ENCODE measurements around the gene RBPJ.

Gene RBPJ

GRCh38 chr4:26298198-26298947 lies 22.4 kb upstream of the RBPJ start:
- H3K27ac ChIP-seq (ENCODE audit: low read depth, low read length) = no peak overlapping the region
- no peaks in the 10 kb centered on the region for H3K36me3 ChIP-seq (ENCODE audit: control insufficient read depth, insufficient read depth, low read length)
- no peaks in the 10 kb centered on the region for H3K79me2 ChIP-seq (ENCODE audit: control insufficient read depth, insufficient read depth, low read length)
- H2BK15ac ChIP-seq (replicated peaks; ENCODE audit: low read depth) = no peak overlapping the region
- WGBS (ENCODE audit: extremely low coverage, insufficient coverage, low lambda C conversion rate) = no CpG with 5 or more reads among the region's 5 CpGs
- no peak overlapping the region for H3K9ac ChIP-seq (ENCODE audit: low read length)
- no peak overlapping the region for H3K4me3 ChIP-seq (ENCODE audit: low read length)
- no peak overlapping the region for H3K4me2 ChIP-seq (ENCODE audit: low read length)
- H3K18ac ChIP-seq (ENCODE audit: low read length) = no peak overlapping the region
- no peak overlapping the region for H2AK5ac ChIP-seq (ENCODE audit: low read length)
- H3K56ac ChIP-seq (ENCODE audit: low read length) = no peak overlapping the region
- H2BK120ac ChIP-seq (ENCODE audit: low read depth, low read length) = no peak overlapping the region
- H4K8ac ChIP-seq (ENCODE audit: low read depth, low read length) = no peak overlapping the region
- no peak overlapping the region for H3K4ac ChIP-seq (ENCODE audit: low read depth, low read length)
- H3K79me1 ChIP-seq (ENCODE audit: low read length) = no peaks in the 10 kb centered on the region
- no peak overlapping the region for H3K23ac ChIP-seq (ENCODE audit: low read length)
- no peak overlapping the region for H4K5ac ChIP-seq (ENCODE audit: low read length)
- H3K4me1 ChIP-seq (ENCODE audit: control insufficient read depth, low read depth, low read length) = no peaks in the 10 kb centered on the region
- H2BK5ac ChIP-seq (ENCODE audit: low read length) = no peak overlapping the region
- peak; percentile 26 for DNase-seq
- H3K27me3 ChIP-seq (ENCODE audit: insufficient read depth, low read length, poor library complexity) = no peaks in the 10 kb centered on the region

GRCh38 chr4:26299254-26299882 lies 21.4 kb upstream of the RBPJ start:
- Histone ChIP-seq H4K5ac (ENCODE audit: low read length) (no peak overlapping the region), H3K27ac (ENCODE audit: low read depth, low read length) (no peak overlapping the region), H3K4me2 (ENCODE audit: low read length) (no peak overlapping the region), H3K4me3 (ENCODE audit: low read length) (no peak overlapping the region), H3K79me2 (ENCODE audit: control insufficient read depth, insufficient read depth, low read length) (no peaks in the 10 kb centered on the region), H3K4me1 (ENCODE audit: control insufficient read depth, low read depth, low read length) (no peaks in the 10 kb centered on the region), H3K18ac (ENCODE audit: low read length) (no peak overlapping the region), H3K4ac (ENCODE audit: low read depth, low read length) (no peak overlapping the region), H3K56ac (ENCODE audit: low read length) (no peak overlapping the region), H3K9ac (ENCODE audit: low read length) (no peak overlapping the region), H3K36me3 (ENCODE audit: control insufficient read depth, insufficient read depth, low read length) (no peaks in the 10 kb centered on the region), H3K27me3 (ENCODE audit: insufficient read depth, low read length, poor library complexity) (no peaks in the 10 kb centered on the region), H3K79me1 (ENCODE audit: low read length) (no peaks in the 10 kb centered on the region), H2AK5ac (ENCODE audit: low read length) (no peak overlapping the region), H3K23ac (ENCODE audit: low read length) (no peak overlapping the region), H2BK120ac (ENCODE audit: low read depth, low read length) (no peak overlapping the region), H4K8ac (ENCODE audit: low read depth, low read length) (no peak overlapping the region), H2BK5ac (ENCODE audit: low read length) (no peak overlapping the region), H2BK15ac (replicated peaks; ENCODE audit: low read depth) (no peak overlapping the region)
- no CpG with 5 or more reads among the region's 9 CpGs for WGBS (ENCODE audit: extremely low coverage, insufficient coverage, low lambda C conversion rate)
- no peak for DNase-seq

GRCh38 chr4:26300314-26301307 lies 20.2 kb upstream of the RBPJ start:
- no peaks in the 10 kb centered on the region for H3K36me3 ChIP-seq (ENCODE audit: control insufficient read depth, insufficient read depth, low read length)
- no peak overlapping the region for H2BK120ac ChIP-seq (ENCODE audit: low read depth, low read length)
- H4K5ac ChIP-seq (ENCODE audit: low read length) = no peak overlapping the region
- no peak overlapping the region for H3K18ac ChIP-seq (ENCODE audit: low read length)
- H2AK5ac ChIP-seq (ENCODE audit: low read length) = no peak overlapping the region
- no peaks in the 10 kb centered on the region for H3K27me3 ChIP-seq (ENCODE audit: insufficient read depth, low read length, poor library complexity)
- no peak overlapping the region for H2BK5ac ChIP-seq (ENCODE audit: low read length)
- H3K4me3 ChIP-seq (ENCODE audit: low read length) = no peak overlapping the region
- no peak overlapping the region for H3K9ac ChIP-seq (ENCODE audit: low read length)
- peak overlapping the region; percentile 5 for H4K8ac ChIP-seq (ENCODE audit: low read depth, low read length)
- H3K4me1 ChIP-seq (ENCODE audit: control insufficient read depth, low read depth, low read length) = no peaks in the 10 kb centered on the region
- no peak overlapping the region for H3K56ac ChIP-seq (ENCODE audit: low read length)
- no peaks in the 10 kb centered on the region for H3K79me1 ChIP-seq (ENCODE audit: low read length)
- DNase-seq = no peak
- H3K79me2 ChIP-seq (ENCODE audit: control insufficient read depth, insufficient read depth, low read length) = no peaks in the 10 kb centered on the region
- H3K4ac ChIP-seq (ENCODE audit: low read depth, low read length) = no peak overlapping the region
- H3K4me2 ChIP-seq (ENCODE audit: low read length) = no peak overlapping the region
- WGBS (ENCODE audit: extremely low coverage, insufficient coverage, low lambda C conversion rate) = no CpG with 5 or more reads among the region's 8 CpGs
- no peak overlapping the region for H3K23ac ChIP-seq (ENCODE audit: low read length)
- no peak overlapping the region for H2BK15ac ChIP-seq (replicated peaks; ENCODE audit: low read depth)
- no peak overlapping the region for H3K27ac ChIP-seq (ENCODE audit: low read depth, low read length)

DNA sequence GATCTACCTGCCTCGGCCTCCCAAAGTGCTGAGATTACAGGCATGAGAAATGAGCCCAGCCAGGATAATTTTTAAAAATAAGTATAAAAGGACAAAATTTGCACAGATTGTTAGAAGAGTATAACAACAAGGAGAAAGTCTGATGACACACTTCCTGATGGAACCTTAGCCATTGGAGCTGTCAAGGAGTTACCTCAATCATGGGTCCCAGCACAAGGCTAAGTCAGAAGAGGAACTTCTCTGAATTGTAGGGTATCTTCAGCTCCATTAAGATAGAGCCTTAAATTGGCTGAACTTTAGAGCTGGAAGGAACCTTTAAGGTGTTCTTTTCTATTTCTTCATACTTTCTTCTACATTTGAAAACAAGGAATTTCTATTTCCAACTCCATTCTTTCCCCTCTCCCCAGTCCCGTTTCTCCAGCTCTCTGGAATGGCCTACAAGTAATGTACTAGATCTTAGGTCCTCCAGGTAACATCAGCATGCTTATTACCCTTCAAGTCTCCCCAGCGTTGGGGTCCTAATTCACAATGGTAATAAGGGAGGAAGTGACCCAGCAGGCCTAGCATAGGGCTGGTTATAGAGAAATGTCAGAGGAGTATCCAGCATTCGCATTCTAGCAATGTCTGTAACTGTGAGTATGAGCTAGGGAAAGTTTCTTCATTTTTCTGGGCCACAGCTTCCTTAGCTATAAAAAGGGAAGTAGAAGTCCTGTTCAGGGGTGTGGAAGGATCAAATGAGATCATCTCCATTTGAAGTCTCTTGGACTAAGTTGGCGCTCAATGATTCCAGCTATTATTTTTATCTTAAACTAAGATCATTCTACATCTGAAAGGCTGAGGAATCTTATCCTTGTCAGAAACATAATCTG lies 18.5 kb upstream of the RBPJ start:
- no peak overlapping the region for H3K9ac ChIP-seq (ENCODE audit: low read length)
- no peak overlapping the region for H3K4me2 ChIP-seq (ENCODE audit: low read length)
- no peaks in the 10 kb centered on the region for H3K79me1 ChIP-seq (ENCODE audit: low read length)
- H3K79me2 ChIP-seq (ENCODE audit: control insufficient read depth, insufficient read depth, low read length) = no peaks in the 10 kb centered on the region
- H3K18ac ChIP-seq (ENCODE audit: low read length) = no peak overlapping the region
- DNase-seq = no peak
- H2BK5ac ChIP-seq (ENCODE audit: low read length) = no peak overlapping the region
- H2AK5ac ChIP-seq (ENCODE audit: low read length) = no peak overlapping the region
- H3K56ac ChIP-seq (ENCODE audit: low read length) = no peak overlapping the region
- no peak overlapping the region for H3K27ac ChIP-seq (ENCODE audit: low read depth, low read length)
- H2BK120ac ChIP-seq (ENCODE audit: low read depth, low read length) = no peak overlapping the region
- no peaks in the 10 kb centered on the region for H3K36me3 ChIP-seq (ENCODE audit: control insufficient read depth, insufficient read depth, low read length)
- no CpG with 5 or more reads among the region's 5 CpGs for WGBS (ENCODE audit: extremely low coverage, insufficient coverage, low lambda C conversion rate)
- H4K8ac ChIP-seq (ENCODE audit: low read depth, low read length) = no peak overlapping the region
- no peak overlapping the region for H2BK15ac ChIP-seq (replicated peaks; ENCODE audit: low read depth)
- H3K4ac ChIP-seq (ENCODE audit: low read depth, low read length) = no peak overlapping the region
- H4K5ac ChIP-seq (ENCODE audit: low read length) = no peak overlapping the region
- no peaks in the 10 kb centered on the region for H3K4me1 ChIP-seq (ENCODE audit: control insufficient read depth, low read depth, low read length)
- H3K23ac ChIP-seq (ENCODE audit: low read length) = no peak overlapping the region
- no peak overlapping the region for H3K4me3 ChIP-seq (ENCODE audit: low read length)
- H3K27me3 ChIP-seq (ENCODE audit: insufficient read depth, low read length, poor library complexity) = no peaks in the 10 kb centered on the region

DNA sequence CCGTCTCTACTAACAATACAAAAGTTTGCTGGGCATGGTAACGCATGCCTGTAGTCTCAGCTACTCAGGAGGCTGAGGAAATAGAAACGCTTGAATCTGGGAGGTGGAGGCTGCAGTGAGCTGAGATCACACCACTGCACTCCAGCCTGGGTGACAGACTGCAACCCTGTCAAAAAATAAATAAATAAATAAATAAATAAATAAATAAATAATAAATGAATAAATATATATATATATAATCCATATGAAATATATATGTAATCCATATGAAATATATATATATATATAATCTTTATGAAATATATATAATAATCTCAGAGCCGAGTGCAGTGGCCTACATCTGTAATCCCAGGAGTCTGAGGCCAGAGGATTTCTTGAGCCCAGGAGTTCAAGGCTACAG lies 17.8 kb upstream of the RBPJ start:
- no CpG with 5 or more reads among the region's 4 CpGs for WGBS (ENCODE audit: extremely low coverage, insufficient coverage, low lambda C conversion rate)
- no peak overlapping the region for H3K4me3 ChIP-seq (ENCODE audit: low read length)
- no peak for DNase-seq

More for the DNA sequence above, 17.8 kb upstream of the RBPJ start:
- no peak overlapping the region for H4K8ac ChIP-seq (ENCODE audit: low read depth, low read length)
- no peak overlapping the region for H3K27ac ChIP-seq (ENCODE audit: low read depth, low read length)
- H4K5ac ChIP-seq (ENCODE audit: low read length) = no peak overlapping the region
- no peak overlapping the region for H2BK120ac ChIP-seq (ENCODE audit: low read depth, low read length)
- no peak overlapping the region for H3K23ac ChIP-seq (ENCODE audit: low read length)
- no peaks in the 10 kb centered on the region for H3K79me1 ChIP-seq (ENCODE audit: low read length)
- no peak overlapping the region for H3K9ac ChIP-seq (ENCODE audit: low read length)
- H3K27me3 ChIP-seq (ENCODE audit: insufficient read depth, low read length, poor library complexity) = no peaks in the 10 kb centered on the region
- H2AK5ac ChIP-seq (ENCODE audit: low read length) = no peak overlapping the region
- H3K4me1 ChIP-seq (ENCODE audit: control insufficient read depth, low read depth, low read length) = no peaks in the 10 kb centered on the region
- no peak overlapping the region for H2BK15ac ChIP-seq (replicated peaks; ENCODE audit: low read depth)
- H2BK5ac ChIP-seq (ENCODE audit: low read length) = no peak overlapping the region
- H3K36me3 ChIP-seq (ENCODE audit: control insufficient read depth, insufficient read depth, low read length) = no peaks in the 10 kb centered on the region
- H3K18ac ChIP-seq (ENCODE audit: low read length) = no peak overlapping the region
- no peak overlapping the region for H3K4me2 ChIP-seq (ENCODE audit: low read length)
- H3K79me2 ChIP-seq (ENCODE audit: control insufficient read depth, insufficient read depth, low read length) = no peaks in the 10 kb centered on the region
- no peak overlapping the region for H3K56ac ChIP-seq (ENCODE audit: low read length)
- no peak overlapping the region for H3K4ac ChIP-seq (ENCODE audit: low read depth, low read length)
